Measurements from ENCODE around the gene RNASE13. TPM values are rescaled to one million over a fixed set of nuclear protein-coding genes. Genes with fewer than 3 reads are reported as not detected.

RNASE13 gene
- total RNA-seq, 1 experiment from 2014 or later, result not detected

GRCh38 chr14:21033133-21033698 lies 1.4 kb downstream of the RNASE13 start:
- no peak overlapping the region for H3K27ac Mint-ChIP-seq (ENCODE audit: unreplicated experiment)
- Histone ChIP-seq H3K27me3 (replicated peaks; ENCODE audit: control insufficient read depth, insufficient read depth, low read length) (no peaks in the 10 kb centered on the region), H3K9me3 (no peaks in the 10 kb centered on the region), H3K36me3 (ENCODE audit: control insufficient read depth, insufficient read depth, low read length) (no peaks in the 10 kb centered on the region), H3K4me3 (ENCODE audit: low read depth, low read length) (no peak overlapping the region), H3K4me1 (peaks cover 6% of the 10 kb centered on the region)
- no peaks in the 10 kb centered on the region for H3K27me3 Mint-ChIP-seq (ENCODE audit: insufficient read depth, unreplicated experiment)
- no peaks in the 10 kb centered on the region for H3K36me3 Mint-ChIP-seq (ENCODE audit: insufficient read depth, unreplicated experiment)
- BruUV-seq (replicated peaks), result no TSS peak
- ChIA-PET CTCF (interaction anchor here (0.5 to 1.5 kb wide), 3 partner anchors 18 to 213 kb away, joined by 3 to 8 read pairs (median 3); no protein-coding TSS in a partner anchor), POLR2A (no interaction called here)
- intact Hi-C loops (cut with micrococcal nuclease; ENCODE audit: unreplicated experiment), result no loop called here
- no peak for DNase-seq
- peaks cover 5% of the 10 kb centered on the region for H3K4me1 Mint-ChIP-seq (ENCODE audit: low read depth, unreplicated experiment)
- H3K4me3 Mint-ChIP-seq (ENCODE audit: unreplicated experiment), result no peak overlapping the region
- TF ChIP-seq, protein P1, sequence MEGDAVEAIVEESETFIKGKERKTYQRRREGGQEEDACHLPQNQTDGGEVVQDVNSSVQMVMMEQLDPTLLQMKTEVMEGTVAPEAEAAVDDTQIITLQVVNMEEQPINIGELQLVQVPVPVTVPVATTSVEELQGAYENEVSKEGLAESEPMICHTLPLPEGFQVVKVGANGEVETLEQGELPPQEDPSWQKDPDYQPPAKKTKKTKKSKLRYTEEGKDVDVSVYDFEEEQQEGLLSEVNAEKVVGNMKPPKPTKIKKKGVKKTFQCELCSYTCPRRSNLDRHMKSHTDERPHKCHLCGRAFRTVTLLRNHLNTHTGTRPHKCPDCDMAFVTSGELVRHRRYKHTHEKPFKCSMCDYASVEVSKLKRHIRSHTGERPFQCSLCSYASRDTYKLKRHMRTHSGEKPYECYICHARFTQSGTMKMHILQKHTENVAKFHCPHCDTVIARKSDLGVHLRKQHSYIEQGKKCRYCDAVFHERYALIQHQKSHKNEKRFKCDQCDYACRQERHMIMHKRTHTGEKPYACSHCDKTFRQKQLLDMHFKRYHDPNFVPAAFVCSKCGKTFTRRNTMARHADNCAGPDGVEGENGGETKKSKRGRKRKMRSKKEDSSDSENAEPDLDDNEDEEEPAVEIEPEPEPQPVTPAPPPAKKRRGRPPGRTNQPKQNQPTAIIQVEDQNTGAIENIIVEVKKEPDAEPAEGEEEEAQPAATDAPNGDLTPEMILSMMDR (IDR thresholded peaks at IDR 0.05; ENCODE audit: insufficient read depth in 1 of 2, low read depth in 1 of 2, low read length in 1 of 2, severe bottlenecking in 1 of 2, unreplicated experiment in 1 of 2), result no peak
- H3K9me3 Mint-ChIP-seq (ENCODE audit: unreplicated experiment), result no peaks in the 10 kb centered on the region

- Histone ChIP-seq H3K9me3 (no peaks in the 10 kb centered on the region), H3K4me1 (no peaks in the 10 kb centered on the region; the same call in 1 of the 2 replicates), H3K36me3 (ENCODE audit: control insufficient read depth, insufficient read depth, low read length) (no peaks in the 10 kb centered on the region), H3K27me3 (replicated peaks; ENCODE audit: control insufficient read depth, insufficient read depth, low read length) (no peaks in the 10 kb centered on the region), H3K4me3 (ENCODE audit: low read depth, low read length) (no peak overlapping the region)
- TF ChIP-seq, protein P1 (IDR thresholded peaks at IDR 0.05; ENCODE audit: insufficient read depth in 1 of 2, low read depth in 1 of 2, low read length in 1 of 2, severe bottlenecking in 1 of 2, unreplicated experiment in 1 of 2), result no peak
- Mint-ChIP-seq H3K36me3 (ENCODE audit: insufficient read depth, unreplicated experiment) (no peaks in the 10 kb centered on the region), H3K9me3 (ENCODE audit: unreplicated experiment) (no peaks in the 10 kb centered on the region), H3K27ac (ENCODE audit: unreplicated experiment) (no peak overlapping the region), H3K27me3 (ENCODE audit: insufficient read depth, unreplicated experiment) (no peaks in the 10 kb centered on the region), H3K4me3 (ENCODE audit: unreplicated experiment) (no peak overlapping the region), H3K4me1 (ENCODE audit: low read depth, unreplicated experiment) (no peaks in the 10 kb centered on the region)
- DNase-seq, result no peak
- POLR2A ChIA-PET, result interaction anchor here (0.5 kb wide), 1 partner anchor 517 kb away, joined by 3 read pairs; no protein-coding TSS in a partner anchor
- intact Hi-C loops (cut with micrococcal nuclease; ENCODE audit: unreplicated experiment), result no loop called here
- no TSS peak for BruUV-seq (replicated peaks)
- CTCF ChIA-PET, result interaction anchor here (1.3 to 1.5 kb wide), 2 partner anchors 8 to 18 kb away, joined by 4 to 8 read pairs; no protein-coding TSS in a partner anchor
These were observed 2.1 kb downstream of the RNASE13 start for GRCh38 chr14:21032326-21033132.

DNA sequence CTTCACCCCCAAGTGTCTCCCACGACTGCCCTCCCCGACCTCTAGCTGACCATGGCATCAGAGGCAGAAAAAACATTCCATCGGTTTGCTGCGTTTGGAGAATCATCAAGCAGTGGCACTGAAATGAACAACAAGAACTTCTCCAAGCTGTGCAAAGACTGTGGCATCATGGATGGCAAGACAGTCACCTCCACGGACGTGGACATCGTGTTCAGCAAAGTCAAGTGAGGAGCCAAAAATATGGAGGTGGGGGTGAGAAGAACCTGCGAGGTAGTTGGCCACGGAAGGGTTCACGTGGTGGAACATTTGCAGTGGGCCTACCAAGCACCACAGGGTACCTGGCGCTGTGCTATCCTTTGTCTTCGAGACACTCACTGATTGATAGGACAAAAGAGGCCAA lies 4.1 kb downstream of the RNASE13 start:
- no peaks in the 10 kb centered on the region for H3K27me3 ChIP-seq (replicated peaks; ENCODE audit: control insufficient read depth, insufficient read depth, low read length)
- Mint-ChIP-seq H3K36me3 (ENCODE audit: insufficient read depth, unreplicated experiment) (no peaks in the 10 kb centered on the region), H3K27ac (ENCODE audit: unreplicated experiment) (no peak overlapping the region), H3K9me3 (ENCODE audit: unreplicated experiment) (no peaks in the 10 kb centered on the region), H3K27me3 (ENCODE audit: insufficient read depth, unreplicated experiment) (no peaks in the 10 kb centered on the region), H3K4me1 (ENCODE audit: low read depth, unreplicated experiment) (peaks cover 7% of the 10 kb centered on the region), H3K4me3 (ENCODE audit: unreplicated experiment) (no peak overlapping the region)
- intact Hi-C loops (cut with micrococcal nuclease; ENCODE audit: unreplicated experiment), result no loop called here
- no peak for DNase-seq
- ChIA-PET CTCF (no interaction called here), POLR2A (no interaction called here)
- no peak overlapping the region for H3K4me3 ChIP-seq (ENCODE audit: low read depth, low read length)
- H3K36me3 ChIP-seq (ENCODE audit: control insufficient read depth, insufficient read depth, low read length), result no peaks in the 10 kb centered on the region
- peaks cover 9% of the 10 kb centered on the region; the same call in 1 of the 2 replicates for H3K4me1 ChIP-seq
- TF ChIP-seq, protein P1 (IDR thresholded peaks at IDR 0.05; ENCODE audit: insufficient read depth in 1 of 2, low read depth in 1 of 2, low read length in 1 of 2, severe bottlenecking in 1 of 2, unreplicated experiment in 1 of 2), result no peak
- BruUV-seq (replicated peaks), result no TSS peak
- H3K9me3 ChIP-seq, result no peaks in the 10 kb centered on the region

Data from Caco-2 (cell line).